Measurements from ENCODE around the gene ZGPAT.
"Not testable (repeated sequence)": the region's sequence is repeated elsewhere in the genome, so short reads cannot be mapped to it uniquely, and the experiment has no call there.

Gene ZGPAT

GRCh38 chr20:63767456-63767855 lies 59.6 kb downstream of the ZGPAT start:
- no peak for DNase-seq (ENCODE audit: low spot score)

GRCh38 chr20:63767886-63768285 lies 60.0 kb downstream of the ZGPAT start:
- no peak for DNase-seq (ENCODE audit: low spot score)

- no peak for DNase-seq (ENCODE audit: low spot score)
Measured at GRCh38 chr20:63768591-63769515, 61.0 kb downstream of the ZGPAT start.

GRCh38 chr20:63769891-63770474 lies 62.1 kb downstream of the ZGPAT start:
- no peak for DNase-seq (ENCODE audit: low spot score)

GRCh38 chr20:63771046-63771707 lies 63.3 kb downstream of the ZGPAT start:
- DNase-seq (ENCODE audit: low spot score), result no peak

- DNase-seq (ENCODE audit: low spot score), result no peak
Measured at GRCh38 chr20:63772781-63773518, 65.1 kb downstream of the ZGPAT start.

GRCh38 chr20:63773571-63774241 lies 65.9 kb downstream of the ZGPAT start:
- DNase-seq (ENCODE audit: low spot score), result no peak

- DNase-seq (ENCODE audit: low spot score), result no peak
Measured at GRCh38 chr20:63774306-63774705, 66.5 kb downstream of the ZGPAT start.

- no peak for DNase-seq (ENCODE audit: low spot score)
Measured at GRCh38 chr20:63775096-63775978, 67.5 kb downstream of the ZGPAT start.

- not testable (repeated sequence) for DNase-seq (ENCODE audit: low spot score)
Measured at GRCh38 chr20:63776875-63777274, 69.0 kb downstream of the ZGPAT start.

- no peak for DNase-seq (ENCODE audit: low spot score)
Measured at GRCh38 chr20:63777614-63778013, 69.8 kb downstream of the ZGPAT start.

- no peak for DNase-seq (ENCODE audit: low spot score)
Measured at GRCh38 chr20:63778034-63778752, 70.4 kb downstream of the ZGPAT start.

- no peak for DNase-seq (ENCODE audit: low spot score)
Measured at GRCh38 chr20:63778857-63779256, 71.0 kb downstream of the ZGPAT start.

GRCh38 chr20:63781181-63781580 lies 73.3 kb downstream of the ZGPAT start:
- no peak for DNase-seq (ENCODE audit: low spot score)

- no peak for DNase-seq (ENCODE audit: low spot score)
Measured at GRCh38 chr20:63782051-63782471, 74.2 kb downstream of the ZGPAT start.

GRCh38 chr20:63782521-63782971 lies 74.7 kb downstream of the ZGPAT start:
- no peak for DNase-seq (ENCODE audit: low spot score)

- DNase-seq (ENCODE audit: low spot score), result no peak
Measured at GRCh38 chr20:63783970-63784369, 76.1 kb downstream of the ZGPAT start.

GRCh38 chr20:63785691-63786131 lies 77.9 kb downstream of the ZGPAT start:
- no peak for DNase-seq (ENCODE audit: low spot score)

Measured in HuH-7 (cell line).